IMR-90 (cell line): Measurements from ENCODE around the gene LRRC14B. TPM values are rescaled to one million over a fixed set of nuclear protein-coding genes. Genes with fewer than 3 reads are reported as not detected.

Experiments used
- ATAC-seq: fragments of 200-7000 bp; cut with Tn5 transposase; 2 replicates; pipeline ENCODE4 v1.9.1; 2020; ENCODE audit warnings: low read depth, mild to moderate bottlenecking, moderate library complexity
- BruUV-seq: library from RNA; stranded (reverse); fragments of 400-500 nt; replicated peaks from 2 replicates; lab custom pipeline; 2021; lab: Mats Ljungman, UMichigan
- CTCF ChIA-PET: fragments of 300-600 bp; formaldehyde crosslinking; extraction: SDS; loops from one replicate; lab custom pipeline; 2021; ENCODE audit warnings: antibody characterized with exemption; lab: Yijun Ruan, JAX
- POLR2A ChIA-PET: fragments of 300-600 bp; sonication (Branson Sonifier 250); formaldehyde crosslinking; loops from one replicate; lab custom pipeline; 2022; ENCODE audit warnings: antibody characterized with exemption; ENCODE audit not compliant: unreplicated experiment; lab: Charles Lee
- DNase-seq: peaks from one replicate; pipeline ENCODE4 v3.0.0; 2013
- H2AFZ ChIP-seq: replicated peaks from 2 replicates; pipeline ENCODE3; 2013; ENCODE audit warnings: low read length, mild to moderate bottlenecking; ENCODE audit not compliant: poor library complexity
- H2AK5ac ChIP-seq: 2 replicates; pipeline ENCODE4 v1.6.1; 2013; ENCODE audit warnings: low read depth, low read length, inconsistent platforms
- H2AK9ac ChIP-seq: replicated peaks from 2 replicates; pipeline ENCODE3; 2013; ENCODE audit warnings: mild to moderate bottlenecking, low read depth, low read length, moderate library complexity; ENCODE audit not compliant: poor library complexity
- H2BK120ac ChIP-seq: 2 replicates; pipeline ENCODE4 v1.6.1; 2013; ENCODE audit warnings: low read depth, low read length, inconsistent platforms
- H2BK15ac ChIP-seq: 3 replicates; pipeline ENCODE4 v1.6.1; 2013; ENCODE audit warnings: low read depth, low read length, inconsistent platforms
- H2BK20ac ChIP-seq: 2 replicates; pipeline ENCODE4 v1.6.1; 2013; ENCODE audit warnings: low read depth, mild to moderate bottlenecking, inconsistent platforms, low read length, moderate library complexity
- H2BK5ac ChIP-seq: 2 replicates; pipeline ENCODE4 v1.6.1; 2013; ENCODE audit warnings: mild to moderate bottlenecking, low read depth, low read length, inconsistent platforms; ENCODE audit not compliant: poor library complexity, severe bottlenecking
- H3K14ac ChIP-seq: replicated peaks from 2 replicates; pipeline ENCODE4 v1.6.1; 2013; ENCODE audit warnings: low read depth, low read length, inconsistent platforms
- H3K18ac ChIP-seq: 2 replicates; pipeline ENCODE4 v1.6.1; 2013; ENCODE audit warnings: low read depth, low read length, control low read depth
- H3K23ac ChIP-seq: 2 replicates; pipeline ENCODE4 v1.6.1; 2013; ENCODE audit warnings: low read depth, low read length, inconsistent platforms
- H3K27ac ChIP-seq: 2 replicates; pipeline ENCODE4 v1.5.1; 2013; ENCODE audit warnings: mild to moderate bottlenecking, control low read depth, low read length; ENCODE audit not compliant: insufficient read depth
- H3K27me3 ChIP-seq: 2 replicates; pipeline ENCODE4 v1.6.1; 2013; ENCODE audit warnings: low read length; ENCODE audit not compliant: control insufficient read depth, insufficient read depth
- H3K36me3 ChIP-seq: 2 replicates; pipeline ENCODE4 v1.6.1; 2013; ENCODE audit warnings: low read length, mixed read lengths; ENCODE audit not compliant: control insufficient read depth, insufficient read depth
- H3K4ac ChIP-seq: 2 replicates; pipeline ENCODE4 v1.6.1; 2013; ENCODE audit warnings: low read depth, low read length, inconsistent platforms
- H3K4me1 ChIP-seq: 2 replicates; pipeline ENCODE4 v1.6.1; 2013; ENCODE audit warnings: low read length, mixed read lengths; ENCODE audit not compliant: control insufficient read depth, insufficient read depth
- H3K4me2 ChIP-seq: 2 replicates; pipeline ENCODE4 v1.6.1; 2013; ENCODE audit warnings: low read depth, mild to moderate bottlenecking, control low read depth, low read length, moderate library complexity
- H3K4me3 ChIP-seq: 2 replicates; pipeline ENCODE4 v1.5.1; 2013; ENCODE audit warnings: low read depth, mild to moderate bottlenecking, control low read depth, low read length, moderate library complexity; ENCODE audit not compliant: insufficient read depth
- H3K56ac ChIP-seq: 2 replicates; pipeline ENCODE4 v1.6.1; 2013; ENCODE audit warnings: low read length, inconsistent platforms; ENCODE audit not compliant: insufficient read depth; ENCODE audit errors: extremely low read depth
- H3K79me1 ChIP-seq, 2 experiments: 2 replicates each; pipeline ENCODE4 v1.6.1; 2013; ENCODE audit warnings: low read length in 2 of 2, inconsistent platforms in 1 of 2, low read depth in 1 of 2
- H3K9ac ChIP-seq: 2 replicates; pipeline ENCODE4 v1.6.1; 2013; ENCODE audit warnings: low read depth, low read length, control low read depth
- H3K9me1 ChIP-seq: 2 replicates; pipeline ENCODE4 v1.6.1; 2013; ENCODE audit warnings: low read length, inconsistent platforms; ENCODE audit not compliant: insufficient read depth
- H3K9me3 ChIP-seq: 2 replicates; pipeline ENCODE4 v1.6.1; 2013; ENCODE audit warnings: low read length; ENCODE audit not compliant: control insufficient read depth, insufficient read depth
- H4K20me1 ChIP-seq: 2 replicates; pipeline ENCODE4 v1.6.1; 2013; ENCODE audit warnings: low read length, inconsistent platforms; ENCODE audit not compliant: insufficient read depth
- H4K5ac ChIP-seq: 2 replicates; pipeline ENCODE4 v1.6.1; 2013; ENCODE audit warnings: mild to moderate bottlenecking, low read depth, low read length, control low read depth
- H4K8ac ChIP-seq, 2 experiments: 2 replicates each; pipeline ENCODE4 v1.6.1; 2013; ENCODE audit warnings: low read depth in 2 of 2, low read length in 2 of 2, control low read depth in 1 of 2, inconsistent platforms in 1 of 2
- H4K91ac ChIP-seq: 2 replicates; pipeline ENCODE4 v1.6.1; 2013; ENCODE audit warnings: low read depth, low read length, inconsistent platforms; ENCODE audit not compliant: insufficient read depth
- BHLHE40 ChIP-seq: fragments of 150-350 bp; IDR thresholded peaks from 2 replicates; pipeline ENCODE4 v1.6.1; 2016; ENCODE audit warnings: mild to moderate bottlenecking, low read depth, low read length
- CHD1 ChIP-seq: IDR thresholded peaks from 2 replicates; pipeline ENCODE4 v1.6.1; 2012; ENCODE audit warnings: low read depth, low read length, improper control_type of control experiment
- FOS ChIP-seq: fragments of 150-350 bp; IDR thresholded peaks from 2 replicates; pipeline ENCODE4 v1.6.1; 2016; ENCODE audit warnings: low read depth, low read length
- MAZ ChIP-seq: IDR thresholded peaks from 2 replicates; pipeline ENCODE4 v1.6.1; 2012; ENCODE audit warnings: low read depth, mild to moderate bottlenecking, low read length, improper control_type of control experiment, moderate library complexity, borderline replicate concordance
- MXI1 ChIP-seq: IDR thresholded peaks from 2 replicates; pipeline ENCODE4 v1.6.1; 2012; ENCODE audit warnings: low read depth, mild to moderate bottlenecking, low read length, moderate library complexity, borderline replicate concordance
- NFE2L2 ChIP-seq: fragments of 150-350 bp; IDR thresholded peaks from 2 replicates; pipeline ENCODE4 v1.6.1; 2016; ENCODE audit warnings: low read depth, mild to moderate bottlenecking, low read length
- POLR2A ChIP-seq: IDR thresholded peaks from 2 replicates; pipeline ENCODE4 v1.6.1; 2012; ENCODE audit warnings: mild to moderate bottlenecking, low read depth, low read length
- RAD21 ChIP-seq: IDR thresholded peaks from 2 replicates; pipeline ENCODE4 v1.6.1; 2012; ENCODE audit warnings: low read length, improper control_type of control experiment
- RCOR1 ChIP-seq: IDR thresholded peaks from 2 replicates; pipeline ENCODE4 v1.6.1; 2012; ENCODE audit warnings: mild to moderate bottlenecking, low read length, improper control_type of control experiment; ENCODE audit not compliant: insufficient replicate concordance
- RFX5 ChIP-seq: IDR thresholded peaks from 2 replicates; pipeline ENCODE4 v1.8.0; 2012; ENCODE audit warnings: low read depth, mild to moderate bottlenecking, low read length, moderate library complexity
- SMC3 ChIP-seq: fragments of 150-350 bp; IDR thresholded peaks from 2 replicates; pipeline ENCODE4 v1.6.1; 2016; ENCODE audit warnings: low read depth, mild to moderate bottlenecking, antibody characterized with exemption, low read length, moderate library complexity
- WGBS, 2 experiments: methylation state at CpG; one replicate each; pipeline versions ENCODE4 v1.1.5 to v1.1.7; 2013; ENCODE audit warnings: missing lambda C conversion rate in 2 of 2; ENCODE audit not compliant: insufficient read length in 1 of 2; ENCODE audit errors: extremely low coverage in 2 of 2; 5-methylcytosine and 5-hydroxymethylcytosine counted together
- dilution Hi-C: fragments of 300-500 bp; cut with HindIII; formaldehyde crosslinking; loops from one replicate; pipeline ENCODE4 v1.14.3; 2018; ENCODE audit warnings: low sequenced_read_pairs; ENCODE audit not compliant: unreplicated experiment
- in situ Hi-C: fragments of 300-500 bp; cut with MboI; formaldehyde crosslinking; loops from 3 replicates; pipeline ENCODE4 v1.14.3; 2019; ENCODE audit warnings: low sequenced_read_pairs, inconsistent platforms, mixed read lengths
- intact Hi-C: fragments of 100-400 bp; cut with micrococcal nuclease; formaldehyde crosslinking; loops from 2 replicates; pipeline ENCODE4 v1.10.0; 2022
- polyA plus RNA-seq, 3 experiments: library from polyadenylated mRNA; depleted of rRNA; stranded (reverse); fragments of >200 nt; gene quantifications; 2 replicates each; pipeline ENCODE4 v1.2.3, GENCODE V29; 2012; ENCODE audit warnings: low replicate concordance in 1 of 3
- total RNA-seq: library from RNA; depleted of rRNA; stranded (reverse); fragments of >200 nt; gene quantifications from 2 replicates; pipeline ENCODE4 v1.2.3, GENCODE V29; 2012

LRRC14B gene
- total and polyA plus RNA-seq, 2 of the 4 experiments (the other 2 are of a cell fraction): not detected

DNA sequence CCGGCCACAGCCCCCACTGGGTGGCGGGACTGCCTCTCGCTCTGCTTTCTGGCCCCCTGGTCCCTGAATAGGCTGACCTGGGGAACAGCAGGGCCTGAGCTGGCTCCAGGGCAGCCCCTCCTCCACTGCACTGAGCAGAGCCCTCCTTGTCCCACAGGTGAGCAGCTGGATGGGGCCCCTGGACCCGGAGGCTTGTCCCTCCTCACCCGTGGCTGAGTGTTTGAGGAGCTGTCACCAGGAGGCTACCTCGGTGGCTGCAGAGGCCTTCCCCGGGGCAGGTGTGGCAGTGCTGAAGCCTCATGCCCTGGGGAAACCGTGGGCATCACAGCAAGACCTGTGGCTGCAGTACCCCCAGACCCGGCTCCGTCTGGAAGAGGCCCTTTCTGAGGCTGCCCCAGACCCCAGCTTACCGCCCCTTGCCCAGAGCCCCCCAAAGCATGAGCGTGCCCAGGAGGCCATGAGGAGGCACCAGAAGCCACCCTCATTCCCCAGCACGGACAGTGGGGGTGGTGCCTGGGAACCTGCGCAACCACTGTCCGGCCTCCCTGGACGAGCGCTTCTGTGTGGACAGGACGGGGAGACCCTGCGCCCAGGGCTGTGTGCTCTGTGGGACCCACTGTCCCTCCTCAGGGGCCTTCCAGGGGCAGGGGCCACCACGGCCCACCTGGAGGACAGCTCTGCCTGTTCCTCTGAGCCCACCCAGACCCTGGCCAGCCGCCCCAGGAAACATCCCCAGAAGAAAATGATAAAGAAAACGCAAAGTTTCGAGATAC is 28.5 kb upstream of the LRRC14B start:
- CTCF ChIA-PET: no interaction called here
- H4K91ac ChIP-seq: no peak overlapping the region

More for the DNA sequence above, 28.5 kb upstream of the LRRC14B start:
- H2BK15ac ChIP-seq: no peak overlapping the region
- intact Hi-C loops (no loop called here), dilution Hi-C loops (no loop called here), in situ Hi-C loops (no loop called here)
- no peak overlapping the region for H4K5ac ChIP-seq
- no peak overlapping the region for H4K8ac ChIP-seq
- H3K4ac ChIP-seq: no peak overlapping the region
- no peak overlapping the region for H3K9ac ChIP-seq
- H4K20me1 ChIP-seq: no peaks in the 10 kb centered on the region
- H2AK9ac ChIP-seq: no peak overlapping the region
- H3K79me1 ChIP-seq: no peaks in the 10 kb centered on the region
- peaks cover 16% of the 10 kb centered on the region for H3K4me1 ChIP-seq
- H3K23ac ChIP-seq: no peak overlapping the region
- TF ChIP-seq SMC3: no peak
- no peak for TF ChIP-seq RAD21
- TF ChIP-seq POLR2A: no peak
- no peak for TF ChIP-seq CHD1
- no peak for TF ChIP-seq RFX5
- TF ChIP-seq FOS: no peak
- no peak for TF ChIP-seq RCOR1
- no peak for TF ChIP-seq MAZ
- no peak for TF ChIP-seq NFE2L2
- TF ChIP-seq MXI1: no peak
- TF ChIP-seq BHLHE40: no peak
- no peak overlapping the region for H2BK5ac ChIP-seq
- no peak overlapping the region for H3K27ac ChIP-seq
- POLR2A ChIA-PET: no interaction called here
- no peaks in the 10 kb centered on the region for H3K36me3 ChIP-seq
- peaks cover 20% of the 10 kb centered on the region; the same call in 1 of the 2 replicates for H3K9me1 ChIP-seq
- ATAC-seq (no peak), DNase-seq (no peak)
- H2AFZ ChIP-seq: no peak overlapping the region
- no peak overlapping the region for H3K56ac ChIP-seq
- H3K4me3 ChIP-seq: no peak overlapping the region
- H3K14ac ChIP-seq: no peak overlapping the region
- WGBS, 2 experiments: 96% methylated on average over 10 of the region's 23 CpGs; no CpG with 5 or more reads in 1 of the 2 experiments
- H3K4me2 ChIP-seq: no peak overlapping the region
- H2AK5ac ChIP-seq: no peak overlapping the region
- H3K9me3 ChIP-seq: no peaks in the 10 kb centered on the region
- BruUV-seq: no TSS peak
- no peak overlapping the region for H2BK120ac ChIP-seq
- no peak overlapping the region for H3K18ac ChIP-seq
- no peaks in the 10 kb centered on the region for H3K27me3 ChIP-seq
- no peak overlapping the region for H2BK20ac ChIP-seq
